GM12875 (cell line): ENCODE data around the gene EPB41L3.
"Not testable (repeated sequence)": the region's sequence is repeated elsewhere in the genome, so short reads cannot be mapped to it uniquely, and the experiment has no call there.

Source experiments
- H3K4me3 ChIP-seq: one replicate; pipeline ENCODE4 v1.5.1; 2011; ENCODE audit warnings: low read depth, low read length, control low read depth
- TF ChIP-seq, protein P1 (sequence below): IDR thresholded peaks from 2 replicates; pipeline ENCODE4 v1.5.1; 2011; ENCODE audit warnings: low read depth, mild to moderate bottlenecking, control low read depth, inconsistent platforms, low read length, moderate library complexity, borderline replicate concordance; ENCODE audit not compliant: insufficient read depth

The EPB41L3 gene

DNA sequence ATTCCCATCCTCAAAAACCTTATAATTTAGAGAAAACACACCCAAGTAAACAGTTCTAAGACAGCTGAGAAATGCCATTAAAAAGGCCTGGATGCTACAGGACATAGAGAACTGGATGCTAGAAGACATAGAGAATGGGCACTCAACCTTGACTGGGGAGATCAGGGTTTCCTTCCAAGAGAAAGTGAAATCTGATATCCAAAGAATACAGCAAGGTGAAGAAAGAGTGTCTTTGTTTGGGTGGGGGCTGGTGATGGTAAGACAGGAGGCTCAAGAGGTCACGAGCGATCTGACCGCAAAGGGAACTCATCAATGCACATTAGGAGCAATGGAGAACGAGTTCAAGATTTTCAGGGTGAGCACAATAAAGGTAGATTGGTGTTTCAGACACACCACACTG lies 31.6 kb downstream of the EPB41L3 start:
- TF ChIP-seq, protein P1, sequence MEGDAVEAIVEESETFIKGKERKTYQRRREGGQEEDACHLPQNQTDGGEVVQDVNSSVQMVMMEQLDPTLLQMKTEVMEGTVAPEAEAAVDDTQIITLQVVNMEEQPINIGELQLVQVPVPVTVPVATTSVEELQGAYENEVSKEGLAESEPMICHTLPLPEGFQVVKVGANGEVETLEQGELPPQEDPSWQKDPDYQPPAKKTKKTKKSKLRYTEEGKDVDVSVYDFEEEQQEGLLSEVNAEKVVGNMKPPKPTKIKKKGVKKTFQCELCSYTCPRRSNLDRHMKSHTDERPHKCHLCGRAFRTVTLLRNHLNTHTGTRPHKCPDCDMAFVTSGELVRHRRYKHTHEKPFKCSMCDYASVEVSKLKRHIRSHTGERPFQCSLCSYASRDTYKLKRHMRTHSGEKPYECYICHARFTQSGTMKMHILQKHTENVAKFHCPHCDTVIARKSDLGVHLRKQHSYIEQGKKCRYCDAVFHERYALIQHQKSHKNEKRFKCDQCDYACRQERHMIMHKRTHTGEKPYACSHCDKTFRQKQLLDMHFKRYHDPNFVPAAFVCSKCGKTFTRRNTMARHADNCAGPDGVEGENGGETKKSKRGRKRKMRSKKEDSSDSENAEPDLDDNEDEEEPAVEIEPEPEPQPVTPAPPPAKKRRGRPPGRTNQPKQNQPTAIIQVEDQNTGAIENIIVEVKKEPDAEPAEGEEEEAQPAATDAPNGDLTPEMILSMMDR = no peak
- no peak overlapping the region for H3K4me3 ChIP-seq

DNA sequence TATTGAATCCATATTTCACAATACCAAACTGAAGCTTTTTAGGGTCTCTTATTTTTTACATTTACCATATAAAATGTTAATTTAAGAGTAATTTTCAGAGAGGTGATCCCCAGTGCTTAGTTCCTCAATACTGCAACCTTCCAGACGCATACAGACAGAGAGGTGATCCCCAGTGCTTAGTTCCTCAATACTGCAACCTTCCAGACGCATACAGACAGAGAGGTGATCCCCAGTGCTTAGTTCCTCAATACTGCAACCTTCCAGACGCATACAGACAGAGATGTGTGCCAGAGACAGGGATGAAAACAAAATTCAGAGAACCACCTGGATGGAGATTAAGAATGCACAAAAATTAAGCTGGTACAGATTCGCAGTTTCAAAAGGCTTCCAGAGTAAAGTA lies 32.3 kb downstream of the EPB41L3 start:
- not testable (repeated sequence) for H3K4me3 ChIP-seq

DNA sequence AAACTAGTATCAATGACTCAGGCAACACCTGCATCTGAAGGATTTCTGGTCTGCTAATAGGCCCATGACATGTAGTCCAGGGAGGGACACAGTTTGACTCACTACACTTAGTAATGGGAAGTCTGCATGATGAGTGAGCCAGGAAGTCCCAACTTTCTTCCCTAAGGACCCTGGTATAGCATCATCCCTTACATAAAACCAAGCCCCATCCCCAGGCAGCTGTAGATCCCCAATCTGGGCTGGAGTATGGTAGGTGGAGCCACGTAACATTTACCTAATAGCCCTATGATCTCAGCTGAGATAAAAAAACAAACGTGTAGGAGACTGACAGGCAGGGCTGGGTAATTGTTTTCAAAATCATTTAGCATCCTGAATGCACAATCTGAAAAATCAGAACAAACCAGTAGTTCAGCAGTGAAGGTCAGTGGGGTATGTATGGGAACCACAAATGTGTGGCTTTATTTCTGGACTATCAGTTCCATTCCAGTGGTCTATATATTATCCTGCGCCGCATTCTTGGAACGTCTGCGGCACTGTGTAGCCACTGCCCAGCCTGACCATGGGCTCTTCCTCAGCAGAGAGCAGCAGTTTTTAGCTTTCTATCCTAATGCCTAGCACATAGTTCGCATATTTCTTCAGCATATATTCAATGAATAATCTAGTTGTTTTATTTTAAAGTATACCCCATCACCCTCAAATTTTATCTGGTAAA lies 33.5 kb downstream of the EPB41L3 start:
- TF ChIP-seq, protein P1 = no peak
- H3K4me3 ChIP-seq = no peak overlapping the region

DNA sequence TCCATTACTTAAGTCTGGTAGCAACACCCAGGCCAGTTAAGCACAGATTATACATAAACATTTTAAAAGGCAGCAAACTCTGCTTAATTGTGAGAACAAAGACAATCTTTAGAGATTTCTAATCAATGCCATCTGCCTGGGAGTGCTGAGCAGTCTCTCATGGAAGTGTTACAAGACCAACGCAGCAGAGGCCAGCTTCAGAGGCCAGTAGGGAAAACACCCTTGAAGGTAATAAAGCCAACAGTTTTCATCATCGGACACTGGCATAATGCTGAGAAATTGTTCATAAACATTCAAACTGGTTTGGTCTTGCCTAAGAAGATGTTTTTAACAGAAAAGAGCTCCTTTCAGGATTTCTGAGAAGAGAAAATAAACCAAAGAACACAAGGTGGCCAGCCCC lies 35.0 kb downstream of the EPB41L3 start:
- TF ChIP-seq, protein P1 = no peak
- no peak overlapping the region for H3K4me3 ChIP-seq

DNA sequence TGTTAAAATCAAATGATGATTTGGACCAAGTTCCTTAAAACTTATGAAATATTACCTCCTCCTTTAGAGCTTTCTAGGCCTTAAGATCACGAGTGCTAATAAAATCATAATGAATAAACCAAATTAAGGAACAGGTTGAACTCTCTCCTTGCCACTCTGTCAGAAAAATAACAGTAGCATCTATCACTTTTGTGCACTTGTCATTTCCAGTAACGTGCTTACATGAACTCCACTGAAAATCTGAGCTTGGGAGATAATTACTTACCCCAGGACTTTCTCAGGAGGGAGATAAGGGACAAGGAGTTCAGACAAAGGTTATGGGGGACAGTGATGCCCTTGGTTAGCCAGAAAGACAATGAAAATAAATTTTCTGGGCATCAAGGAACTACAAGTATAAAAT lies 36.0 kb downstream of the EPB41L3 start:
- TF ChIP-seq, protein P1 = no peak
- H3K4me3 ChIP-seq = no peak overlapping the region

DNA sequence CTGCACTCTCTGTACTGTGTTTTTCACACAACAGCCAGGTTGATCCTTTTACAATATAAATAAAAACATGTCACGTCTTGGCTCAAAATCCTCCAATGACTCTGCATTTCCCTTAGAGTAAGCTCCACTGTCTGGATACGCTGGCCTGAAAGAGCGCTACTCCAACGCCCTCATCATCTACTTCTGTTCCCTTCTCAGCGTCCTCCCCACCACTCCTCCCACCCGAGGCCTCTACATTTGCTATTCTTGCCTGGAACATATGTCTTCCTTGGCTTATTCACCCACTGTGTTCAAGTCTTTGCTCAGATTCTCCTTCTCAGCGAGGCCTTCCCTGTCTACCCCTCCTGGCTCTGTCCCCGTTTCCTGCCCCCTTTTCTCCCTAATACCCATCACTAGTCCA lies 37.6 kb downstream of the EPB41L3 start:
- no peak overlapping the region for H3K4me3 ChIP-seq
- TF ChIP-seq, protein P1 = no peak

DNA sequence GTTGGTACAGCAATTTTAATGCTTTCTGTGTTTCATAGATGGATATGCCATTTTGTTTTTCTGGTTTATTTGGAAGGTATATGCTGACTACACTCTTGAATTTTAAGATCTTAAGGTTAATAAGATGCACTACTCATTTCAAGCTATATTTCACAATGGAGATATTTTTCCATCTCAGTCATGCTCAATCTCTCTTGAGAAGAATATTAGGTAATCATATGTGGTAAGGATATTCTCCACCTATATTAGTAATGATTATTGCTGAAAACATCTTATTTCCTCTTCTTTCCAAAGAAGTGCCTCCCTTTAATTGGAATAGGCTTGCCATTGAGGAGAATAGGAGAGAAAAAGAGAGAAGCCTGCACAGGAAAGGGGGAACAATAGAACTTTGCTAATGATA lies 40.1 kb downstream of the EPB41L3 start:
- TF ChIP-seq, protein P1 = no peak
- H3K4me3 ChIP-seq = no peak overlapping the region
